B cell (primary cell): ENCODE results near the gene LRIF1. TPM values are rescaled to one million over a fixed set of nuclear protein-coding genes. Genes with fewer than 3 reads are reported as not detected.
A peak's percentile ranks its signal among the peaks of the same experiment; 100 is the strongest.
"Not testable (repeated sequence)": the region's sequence is repeated elsewhere in the genome, so short reads cannot be mapped to it uniquely, and the experiment has no call there.

ENCODE experiments used
- ATAC-seq: fragments of 200-7000 bp; cut with Tn5 transposase; one replicate; pipeline ENCODE4 v1.10.0; 2021; ENCODE audit warnings: low read depth, mild to moderate bottlenecking, moderate number of reproducible peaks, moderate library complexity
- CTCF ChIA-PET: fragments of 350-600 bp; sonication (Branson Sonifier 250); formaldehyde crosslinking; loops from one replicate; lab custom pipeline; 2021; ENCODE audit warnings: antibody characterized with exemption, inconsistent platforms; lab: Charles Lee
- POLR2A ChIA-PET: fragments of 350-600 bp; sonication (Branson Sonifier 250); formaldehyde crosslinking; loops from one replicate; lab custom pipeline; 2021; ENCODE audit warnings: antibody characterized with exemption; lab: Charles Lee
- DNase-seq: peaks from one replicate; pipeline ENCODE4 v3.0.0; 2013
- H2AFZ ChIP-seq: 2 replicates; pipeline ENCODE4 v1.6.1; 2012; ENCODE audit warnings: mild to moderate bottlenecking, low read depth, low read length; ENCODE audit not compliant: insufficient read depth, poor library complexity, severe bottlenecking
- H3K27ac ChIP-seq, 2 donors: 1 replicate in 1 of 2; 2 replicates in 1 of 2; pipeline ENCODE4 v1.5.1; 2012 to 2013; ENCODE audit warnings: low read length in 2 of 2, mild to moderate bottlenecking in 2 of 2, moderate library complexity in 1 of 2
- H3K27me3 ChIP-seq, 4 experiments: fragments of 200-600 bp in 1 of 4; sonication (generic) in 1 of 4; replicated peaks in 1 of 4; 1 replicate in 2 of 4; 2 replicates in 2 of 4; pipeline versions ENCODE4 v1.6.1 to v1.7.0; 2013 to 2016; ENCODE audit warnings: low read length in 3 of 4, mild to moderate bottlenecking in 2 of 4, mixed read lengths in 1 of 4, moderate library complexity in 1 of 4; ENCODE audit not compliant: insufficient read depth in 4 of 4, control insufficient read depth in 3 of 4; ENCODE audit errors: control extremely low read depth in 1 of 4
- H3K36me3 ChIP-seq, 2 experiments: replicated peaks in 1 of 2; 1 replicate in 1 of 2; 2 replicates in 1 of 2; pipeline versions ENCODE4 v1.6.1 to v1.7.1; 2013; ENCODE audit warnings: low read length in 1 of 2; ENCODE audit not compliant: insufficient read depth in 2 of 2, control insufficient read depth in 1 of 2; ENCODE audit errors: control extremely low read depth in 1 of 2, extremely low read depth in 1 of 2
- H3K4me1 ChIP-seq, 2 donors: fragments of 200-600 bp in 1 of 2; sonication (generic) in 1 of 2; 1 replicate in 1 of 2; 2 replicates in 1 of 2; pipeline versions ENCODE4 v1.5.1 to v1.6.1; 2013 to 2017; ENCODE audit warnings: low read length in 2 of 2; ENCODE audit not compliant: control insufficient read depth in 2 of 2, insufficient read depth in 2 of 2
- H3K4me2 ChIP-seq: replicated peaks from 2 replicates; pipeline ENCODE3; 2012; ENCODE audit warnings: mild to moderate bottlenecking, low read depth, low read length; ENCODE audit not compliant: poor library complexity, severe bottlenecking
- H3K4me3 ChIP-seq, 5 experiments: fragments of 200-600 bp in 1 of 5; sonication (generic) in 1 of 5; 1 replicate in 3 of 5; 2 replicates in 2 of 5; pipeline versions ENCODE4 v1.5.1 to v1.7.0; 2011 to 2016; ENCODE audit warnings: low read length in 4 of 5, mild to moderate bottlenecking in 4 of 5, low read depth in 2 of 5, control low read depth in 1 of 5, moderate library complexity in 1 of 5; ENCODE audit not compliant: insufficient read depth in 1 of 5; ENCODE audit errors: control extremely low read depth in 1 of 5, extremely low read depth in 1 of 5
- H3K79me2 ChIP-seq: fragments of 200-600 bp; sonication (generic); one replicate; pipeline ENCODE4 v1.6.0; 2016; ENCODE audit warnings: low read length; ENCODE audit not compliant: control insufficient read depth, insufficient read depth
- H3K9ac ChIP-seq: fragments of 200-600 bp; sonication (generic); 2 replicates; pipeline ENCODE4 v1.6.1; 2017; ENCODE audit warnings: mild to moderate bottlenecking, low read length, moderate library complexity
- H3K9me3 ChIP-seq, 3 donors: one replicate each; pipeline versions ENCODE4 v1.6.1 to v1.7.1; 2013; ENCODE audit warnings: low read length in 2 of 3; ENCODE audit not compliant: control insufficient read depth in 2 of 3, insufficient read depth in 1 of 3; ENCODE audit errors: control extremely low read depth in 1 of 3
- H4K20me1 ChIP-seq: 2 replicates; pipeline ENCODE4 v1.6.0; 2012; ENCODE audit warnings: mild to moderate bottlenecking, low read length; ENCODE audit not compliant: insufficient read depth, control insufficient read depth, poor library complexity, severe bottlenecking
- H3K27ac Mint-ChIP-seq: one replicate; pipeline ENCODE4 v1.8.0; 2021; ENCODE audit warnings: mixed read lengths
- H3K27me3 Mint-ChIP-seq: one replicate; pipeline ENCODE4 v1.8.0; 2021; ENCODE audit warnings: mixed read lengths
- H3K4me1 Mint-ChIP-seq: one replicate; pipeline ENCODE4 v1.8.0; 2021; ENCODE audit warnings: mixed read lengths
- H3K4me3 Mint-ChIP-seq: one replicate; pipeline ENCODE4 v1.8.0; 2021; ENCODE audit warnings: mixed read lengths
- H3K9me3 Mint-ChIP-seq: one replicate; pipeline ENCODE4 v1.8.0; 2022; ENCODE audit warnings: mixed read lengths; ENCODE audit not compliant: insufficient read depth
- WGBS: methylation state at CpG from one replicate; pipeline ENCODE4 v1.1.5; 2013; ENCODE audit warnings: missing lambda C conversion rate; ENCODE audit not compliant: insufficient coverage; 5-methylcytosine and 5-hydroxymethylcytosine counted together
- intact Hi-C: fragments of 100-400 bp; cut with micrococcal nuclease; formaldehyde crosslinking; loops from one replicate; pipeline ENCODE4 v1.10.0; 2022
- polyA plus RNA-seq: library from polyadenylated mRNA; depleted of rRNA; stranded (reverse); fragments of >200 nt; gene quantifications from 2 replicates; pipeline ENCODE4 v1.2.3, GENCODE V29; 2012
- total RNA-seq, 2 donors: library from RNA; stranded (reverse); fragments of 120-200 nt in 1 of 2; gene quantifications; 1 replicate in 1 of 2; 2 replicates in 1 of 2; pipeline versions ENCODE4 v1.2.3 to v1.2.4, GENCODE V29; 2013 to 2022
- TF ChIP-seq, protein P1 (sequence below): fragments of 200-600 bp; IDR thresholded peaks from one replicate; pipeline ENCODE4 v1.8.0; 2022; ENCODE audit warnings: antibody characterized with exemption, mild to moderate bottlenecking

Gene LRIF1
- total and polyA plus RNA-seq, 2 donors (not counting 1 experiment from before 2014, with no cell fraction given), result 5.3 to 26.5 TPM

DNA sequence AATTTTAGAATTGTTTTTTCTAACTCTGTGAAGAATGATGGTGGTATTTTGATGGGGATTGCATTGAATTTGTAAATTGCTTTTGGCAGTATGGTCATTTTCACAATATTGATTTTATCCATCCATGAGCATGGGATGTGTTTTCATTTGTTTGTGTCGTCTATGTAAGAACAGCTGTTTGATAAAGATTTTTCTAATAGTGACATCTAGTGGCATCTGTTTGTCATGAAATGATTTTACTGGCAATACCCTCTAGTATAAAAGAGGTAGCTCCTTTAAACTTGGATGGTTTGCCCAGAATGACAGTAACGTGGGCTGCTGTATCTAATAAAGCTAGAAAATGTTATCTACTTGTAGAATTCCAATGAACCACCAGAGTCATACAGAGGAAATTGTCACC is 28.6 kb upstream of the LRIF1 start:
- H3K4me3 Mint-ChIP-seq, ATAC-seq, H3K79me2 ChIP-seq, H3K27ac ChIP-seq, POLR2A ChIA-PET, H4K20me1 ChIP-seq, H3K36me3 ChIP-seq, H3K4me1 ChIP-seq, H3K27me3 Mint-ChIP-seq, H3K9me3 ChIP-seq, H3K27ac Mint-ChIP-seq, H3K9ac ChIP-seq, H3K4me2 ChIP-seq, H3K4me3 ChIP-seq, H3K4me1 Mint-ChIP-seq, H3K9me3 Mint-ChIP-seq, H2AFZ ChIP-seq, H3K27me3 ChIP-seq: not testable (repeated sequence)
- CTCF ChIA-PET, result interaction anchor here (0.6 to 5.3 kb wide), 29 partner anchors 8 to 468 kb away, joined by 3 to 48 read pairs (median 4); partner anchors contain the start of gene LRIF1
- DNase-seq, result peak; percentile 54
- TF ChIP-seq, protein P1, sequence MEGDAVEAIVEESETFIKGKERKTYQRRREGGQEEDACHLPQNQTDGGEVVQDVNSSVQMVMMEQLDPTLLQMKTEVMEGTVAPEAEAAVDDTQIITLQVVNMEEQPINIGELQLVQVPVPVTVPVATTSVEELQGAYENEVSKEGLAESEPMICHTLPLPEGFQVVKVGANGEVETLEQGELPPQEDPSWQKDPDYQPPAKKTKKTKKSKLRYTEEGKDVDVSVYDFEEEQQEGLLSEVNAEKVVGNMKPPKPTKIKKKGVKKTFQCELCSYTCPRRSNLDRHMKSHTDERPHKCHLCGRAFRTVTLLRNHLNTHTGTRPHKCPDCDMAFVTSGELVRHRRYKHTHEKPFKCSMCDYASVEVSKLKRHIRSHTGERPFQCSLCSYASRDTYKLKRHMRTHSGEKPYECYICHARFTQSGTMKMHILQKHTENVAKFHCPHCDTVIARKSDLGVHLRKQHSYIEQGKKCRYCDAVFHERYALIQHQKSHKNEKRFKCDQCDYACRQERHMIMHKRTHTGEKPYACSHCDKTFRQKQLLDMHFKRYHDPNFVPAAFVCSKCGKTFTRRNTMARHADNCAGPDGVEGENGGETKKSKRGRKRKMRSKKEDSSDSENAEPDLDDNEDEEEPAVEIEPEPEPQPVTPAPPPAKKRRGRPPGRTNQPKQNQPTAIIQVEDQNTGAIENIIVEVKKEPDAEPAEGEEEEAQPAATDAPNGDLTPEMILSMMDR, result peak; percentile 65
- intact Hi-C loops, result loop anchor here (1.0 to 2.0 kb wide), 3 partner anchors 211 to 374 kb away; no protein-coding TSS in a partner anchor
- no CpG with 5 or more reads among the region's 2 CpGs for WGBS

DNA sequence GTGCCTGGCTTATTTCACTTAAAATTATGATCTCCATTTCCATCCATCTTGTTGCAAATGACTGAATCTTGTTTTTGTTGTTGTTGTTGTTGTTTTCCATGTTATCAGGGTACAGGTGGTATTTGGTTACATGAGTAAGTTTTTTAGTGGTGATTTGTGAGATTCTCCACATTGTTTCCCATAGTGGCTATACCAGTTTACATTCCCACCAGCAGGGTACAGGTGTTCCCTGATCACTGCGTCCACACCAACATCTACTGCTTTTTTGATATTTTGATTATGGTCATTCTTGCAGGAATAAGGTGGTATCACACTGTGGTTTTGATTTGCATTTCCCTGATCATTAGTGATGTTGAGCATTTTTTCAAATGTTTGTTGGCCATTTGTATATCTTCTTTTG is 27.6 kb upstream of the LRIF1 start:
- CTCF ChIA-PET, result interaction anchor here (1.7 to 5.3 kb wide), 7 partner anchors 116 to 372 kb away, joined by 4 to 48 read pairs (median 10); no protein-coding TSS in a partner anchor
- H3K4me2 ChIP-seq, POLR2A ChIA-PET, H3K36me3 ChIP-seq, H3K4me3 Mint-ChIP-seq, H4K20me1 ChIP-seq, H3K9ac ChIP-seq, H3K9me3 ChIP-seq, H3K27ac Mint-ChIP-seq, H3K9me3 Mint-ChIP-seq, intact Hi-C loops, H3K4me3 ChIP-seq, H3K79me2 ChIP-seq, H3K27me3 ChIP-seq, ATAC-seq, H3K27me3 Mint-ChIP-seq, H2AFZ ChIP-seq, H3K4me1 Mint-ChIP-seq, DNase-seq, H3K27ac ChIP-seq, H3K4me1 ChIP-seq: not testable (repeated sequence)
- WGBS, result no CpG with 5 or more reads among the region's 1 CpG
